HCT116 (cell line): ENCODE measurements around the gene MXD3. TPM values are rescaled to one million over a fixed set of nuclear protein-coding genes. Genes with fewer than 3 reads are reported as not detected.

Experiments used
- ATAC-seq: fragments of 200-7000 bp; cut with Tn5 transposase; 2 replicates; pipeline ENCODE4 v1.9.1; 2020; ENCODE audit warnings: mild to moderate bottlenecking, moderate library complexity
- BruUV-seq: library from RNA; stranded (reverse); fragments of 400-500 nt; replicated peaks from 2 replicates; lab custom pipeline; 2021; lab: Mats Ljungman, UMichigan
- CTCF ChIA-PET: fragments of 300-600 bp; sonication (Branson Sonifier 250); formaldehyde crosslinking; loops from one replicate; lab custom pipeline; 2021; ENCODE audit warnings: antibody characterized with exemption; lab: Charles Lee
- POLR2A ChIA-PET: fragments of 300-600, 350-600 bp; sonication (Branson Sonifier 250); formaldehyde crosslinking; loops from one replicate; lab custom pipeline; 2021; ENCODE audit warnings: antibody characterized with exemption; lab: Charles Lee
- RAD21 ChIA-PET, 2 experiments: fragments of 300-600 bp; sonication (Branson Sonifier 250); formaldehyde crosslinking; loops; one replicate each; lab custom pipeline; 2023; ENCODE audit warnings: low total read pairs in 2 of 2; ENCODE audit not compliant: uncharacterized antibody in 2 of 2, unreplicated experiment in 2 of 2, low non-redundant PET in 1 of 2; lab: Charles Lee
- DNase-seq: peaks from one replicate; pipeline ENCODE4 v3.0.0-alpha.2; 2010; ENCODE audit warnings: low read depth, low spot score
- H2AFZ ChIP-seq: fragments of 200-600 bp; shearing (Covaris generic), sonication (generic); 2 replicates; pipeline ENCODE4 v1.6.1; 2017; ENCODE audit warnings: low read depth, mixed run types, mixed read lengths, antibody characterized with exemption, low read length; ENCODE audit not compliant: poor library complexity, severe bottlenecking
- H3K27ac ChIP-seq: 2 replicates; pipeline ENCODE4 v1.5.1; 2012; ENCODE audit warnings: low read depth, low read length
- H3K27me3 ChIP-seq: fragments of 200-600 bp; sonication (generic); 2 replicates; pipeline ENCODE4 v1.6.1; 2016; ENCODE audit warnings: mixed run types, low read length, mixed read lengths; ENCODE audit not compliant: insufficient read depth
- H3K36me3 ChIP-seq, 2 experiments: fragments of 200-500 bp in 1 of 2; fragments of 200-600 bp in 1 of 2; sonication (Bioruptor generic) in 1 of 2; sonication (generic) in 1 of 2; 2 replicates each; pipeline versions ENCODE4 v1.5.1 to v1.6.1; 2014 to 2016; ENCODE audit warnings: low read length in 2 of 2, inconsistent platforms in 1 of 2, mixed read lengths in 1 of 2, mixed run types in 1 of 2; ENCODE audit not compliant: insufficient read depth in 2 of 2, control insufficient read depth in 1 of 2
- H3K4me1 ChIP-seq, 2 experiments: fragments of 200-600 bp in 1 of 2; sonication (generic) in 1 of 2; 2 replicates each; pipeline versions ENCODE4 v1.5.1 to v1.6.1; 2012 to 2017; ENCODE audit warnings: low read length in 2 of 2, inconsistent platforms in 1 of 2, mild to moderate bottlenecking in 1 of 2, mixed read lengths in 1 of 2, mixed run types in 1 of 2, moderate library complexity in 1 of 2; ENCODE audit not compliant: insufficient read depth in 2 of 2, control insufficient read depth in 1 of 2
- H3K4me2 ChIP-seq: fragments of 200-600 bp; sonication (generic); 2 replicates; pipeline ENCODE4 v1.6.1; 2017; ENCODE audit warnings: mixed run types, low read length, mixed read lengths
- H3K4me3 ChIP-seq, 2 experiments: fragments of 200-600 bp in 1 of 2; sonication (generic) in 1 of 2; replicated peaks in 1 of 2; 2 replicates each; pipeline ENCODE4 v1.5.1; 2011 to 2016; ENCODE audit warnings: low read length in 2 of 2, control low read depth in 1 of 2, low read depth in 1 of 2, mild to moderate bottlenecking in 1 of 2, mixed read lengths in 1 of 2, mixed run types in 1 of 2
- H3K79me2 ChIP-seq: fragments of 200-600 bp; sonication (generic); 2 replicates; pipeline ENCODE4 v1.6.1; 2017; ENCODE audit warnings: mild to moderate bottlenecking, mixed run types, low read length, moderate library complexity, mixed read lengths; ENCODE audit not compliant: insufficient read depth
- H3K9ac ChIP-seq: fragments of 200-600 bp; sonication (generic); 2 replicates; pipeline ENCODE4 v1.6.1; 2016; ENCODE audit warnings: low read length, mixed read lengths
- H3K9me2 ChIP-seq: fragments of 200-600 bp; sonication (generic), shearing (Covaris generic); 2 replicates; pipeline ENCODE4 v1.6.1; 2017; ENCODE audit warnings: mixed run types, mild to moderate bottlenecking, moderate library complexity; ENCODE audit not compliant: insufficient read depth
- H3K9me3 ChIP-seq, 2 experiments: fragments of 200-500 bp in 1 of 2; fragments of 200-600 bp in 1 of 2; sonication (Bioruptor generic) in 1 of 2; sonication (generic) in 1 of 2; 2 replicates each; pipeline ENCODE4 v1.6.1; 2014 to 2017; ENCODE audit warnings: low read length in 2 of 2, mixed read lengths in 2 of 2, inconsistent platforms in 1 of 2, low read depth in 1 of 2, mild to moderate bottlenecking in 1 of 2, mixed run types in 1 of 2, moderate library complexity in 1 of 2; ENCODE audit not compliant: control insufficient read depth in 1 of 2, insufficient read depth in 1 of 2
- H4K20me1 ChIP-seq: fragments of 200-600 bp; sonication (generic), shearing (Covaris generic); 2 replicates; pipeline ENCODE4 v1.6.1; 2017; ENCODE audit warnings: mixed run types, mild to moderate bottlenecking, moderate library complexity; ENCODE audit not compliant: insufficient read depth
- CBX3 ChIP-seq: IDR thresholded peaks from 2 replicates; pipeline ENCODE4 v1.6.1; 2012; ENCODE audit warnings: low read depth
- EGR1 ChIP-seq: IDR thresholded peaks from 2 replicates; pipeline ENCODE4 v1.6.1; 2012; ENCODE audit warnings: low read depth
- ELF1 ChIP-seq: IDR thresholded peaks from 2 replicates; pipeline ENCODE4 v1.6.1; 2012; ENCODE audit warnings: low read depth, borderline replicate concordance
- EZH2 ChIP-seq: fragments of 200-600 bp; sonication (generic); IDR thresholded peaks from 2 replicates; pipeline ENCODE4 v1.6.1; 2017; ENCODE audit warnings: antibody characterized with exemption, mixed run types
- EZH2phosphoT487 ChIP-seq: fragments of 200-600 bp; IDR thresholded peaks from 2 replicates; pipeline ENCODE4 v1.6.1; 2018; ENCODE audit warnings: antibody characterized with exemption, borderline replicate concordance
- FOSL1 ChIP-seq: IDR thresholded peaks from 2 replicates; pipeline ENCODE4 v1.6.1; 2012; ENCODE audit warnings: low read depth
- POLR2A ChIP-seq: IDR thresholded peaks from 2 replicates; pipeline ENCODE4 v1.7.0; 2011; ENCODE audit warnings: borderline replicate concordance; ENCODE audit not compliant: insufficient read depth, insufficient read length; ENCODE audit errors: extremely low read depth
- POLR2AphosphoS5 ChIP-seq: IDR thresholded peaks from 2 replicates; pipeline ENCODE4 v1.6.1; 2011; ENCODE audit warnings: mild to moderate bottlenecking, low read depth, low read length, moderate library complexity
- RAD21 ChIP-seq: IDR thresholded peaks from 2 replicates; pipeline ENCODE4 v1.6.1; 2012; ENCODE audit warnings: low read depth, mild to moderate bottlenecking
- SIN3A ChIP-seq: IDR thresholded peaks from 2 replicates; pipeline ENCODE4 v1.6.1; 2012; ENCODE audit warnings: low read depth
- SP1 ChIP-seq: IDR thresholded peaks from 2 replicates; pipeline ENCODE4 v1.6.1; 2012; ENCODE audit warnings: low read depth
- SRF ChIP-seq: IDR thresholded peaks from 2 replicates; pipeline ENCODE4 v1.6.1; 2012; ENCODE audit warnings: low read depth
- TCF7L2 ChIP-seq: IDR thresholded peaks from 2 replicates; pipeline ENCODE4 v1.7.0; 2011; ENCODE audit warnings: borderline replicate concordance, inconsistent platforms; ENCODE audit not compliant: insufficient read depth, insufficient read length; ENCODE audit errors: extremely low read depth
- ZNF274 ChIP-seq: fragments of 200-500 bp; sonication (Bioruptor generic); IDR thresholded peaks from 2 replicates; pipeline ENCODE4 v1.6.1; 2014; ENCODE audit warnings: mild to moderate bottlenecking, low read depth, low read length, inconsistent platforms
- intact Hi-C: fragments of 100-400 bp; cut with micrococcal nuclease; formaldehyde crosslinking; loops from 2 replicates; pipeline ENCODE4 v1.10.0; 2022
- total RNA-seq: library from RNA; stranded (reverse); gene quantifications from one replicate; pipeline ENCODE4 v1.2.1, GENCODE V29; 2021; ENCODE audit not compliant: unreplicated experiment
- TF ChIP-seq, protein P1 (sequence below): IDR thresholded peaks from 2 replicates; pipeline ENCODE4 v1.6.1; 2012
- TF ChIP-seq, protein P2 (sequence below): IDR thresholded peaks from 2 replicates; pipeline ENCODE4 v1.6.1; 2012
- TF ChIP-seq, protein P3 (sequence below): IDR thresholded peaks from 2 replicates; pipeline ENCODE4 v1.6.1; 2011; ENCODE audit warnings: mild to moderate bottlenecking, low read length, moderate library complexity; ENCODE audit not compliant: insufficient replicate concordance; ENCODE audit errors: extremely low read depth
- TF ChIP-seq, protein P4 (sequence below), 3 experiments: fragments of 200-600 bp in 1 of 3; sonication (generic) in 1 of 3; IDR thresholded peaks in 2 of 3; conservative IDR thresholded peaks in 1 of 3; 2 replicates each; pipeline ENCODE4 v1.5.1; 2012 to 2017; ENCODE audit warnings: low read depth in 2 of 3, low read length in 2 of 3, antibody characterized with exemption in 1 of 3, borderline replicate concordance in 1 of 3, control low read depth in 1 of 3, mild to moderate bottlenecking in 1 of 3, mixed read lengths in 1 of 3, mixed run types in 1 of 3, moderate library complexity in 1 of 3; ENCODE audit not compliant: insufficient read depth in 1 of 3

The MXD3 gene
- total RNA-seq, 1 experiment from 2014 or later: 37.6 TPM

DNA sequence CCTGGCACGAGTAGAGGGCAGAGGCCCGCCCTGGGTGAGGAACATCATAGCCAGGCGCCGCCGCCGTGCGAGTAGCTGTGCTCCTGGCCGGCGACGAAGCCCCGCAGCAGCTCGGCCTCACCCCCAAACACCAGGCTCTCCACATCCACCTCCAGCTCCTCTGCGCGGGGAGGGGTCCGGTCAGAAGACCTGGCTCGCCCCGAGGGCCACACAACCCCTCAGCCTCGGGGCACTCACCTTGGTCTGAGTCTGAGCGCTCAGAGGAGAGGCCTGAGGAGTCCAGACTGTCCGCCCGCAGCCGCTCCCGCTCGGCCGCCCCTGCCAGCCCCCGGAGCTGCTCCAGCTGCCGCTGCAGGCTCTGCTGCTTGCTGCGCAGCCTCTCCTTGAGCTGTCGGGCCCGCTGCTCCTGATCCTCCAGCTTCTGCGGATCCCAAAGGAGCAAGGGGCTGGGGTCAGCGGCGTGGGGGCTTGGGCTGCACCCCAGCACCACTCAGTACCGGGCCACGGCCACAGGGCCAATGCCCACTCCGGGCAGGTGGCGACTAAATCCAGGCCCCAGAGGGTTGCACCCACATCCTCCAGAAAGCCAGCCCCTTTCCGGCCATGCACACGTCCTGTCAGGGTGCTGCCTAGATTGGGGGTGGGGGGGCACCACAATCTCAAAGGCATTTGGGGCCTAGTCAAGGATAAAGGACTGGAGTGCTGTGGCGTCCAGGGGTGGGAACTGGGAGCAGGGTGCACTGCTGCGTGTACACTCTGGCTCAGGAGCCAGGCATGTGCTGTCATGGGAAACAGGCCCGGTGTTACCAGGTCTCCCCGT is 3.9 kb downstream of the MXD3 start:
- POLR2A ChIA-PET: interaction anchor here (1.0 kb wide), 1 partner anchor 150 kb away, joined by 3 read pairs; no protein-coding TSS in a partner anchor
- CTCF ChIA-PET: interaction anchor here (0.7 kb wide), 1 partner anchor 184 kb away, joined by 3 read pairs; no protein-coding TSS in a partner anchor
- H3K4me2 ChIP-seq: no peak overlapping the region
- RAD21 ChIA-PET: interaction anchor here in 1 of 2 experiments (0.6 kb wide), 1 partner anchor 148 kb away, joined by 3 read pairs; no protein-coding TSS in a partner anchor
- H3K36me3 ChIP-seq: peaks cover 8 to 14% of the 10 kb centered on the region in 2 experiments; a peak in 2 of 4 replicates
- intact Hi-C loops: loop anchor here (10.0 kb wide), 1 partner anchor 653 kb away; no protein-coding TSS in a partner anchor
- BruUV-seq: no TSS peak
- H3K79me2 ChIP-seq: peaks cover 28% of the 10 kb centered on the region
- no peak overlapping the region for H3K27ac ChIP-seq
- H3K27me3 ChIP-seq: no peaks in the 10 kb centered on the region
- no peak overlapping the region for H3K9ac ChIP-seq
- H3K4me1 ChIP-seq: peaks cover 19 to 56% of the 10 kb centered on the region in 2 experiments
- no peak overlapping the region for H3K4me3 ChIP-seq
- H4K20me1 ChIP-seq: peaks cover 8% of the 10 kb centered on the region; the same call in 1 of the 2 replicates
- H2AFZ ChIP-seq: no peak overlapping the region
- ATAC-seq (no peak), DNase-seq (no peak)
- no peaks in the 10 kb centered on the region for H3K9me2 ChIP-seq
- no peaks in the 10 kb centered on the region for H3K9me3 ChIP-seq
- TF ChIP-seq SIN3A (no peak), ZNF274 (no peak), EZH2 (no peak), FOSL1 (no peak), TCF7L2 (no peak), CBX3 (no peak), POLR2A (no peak), EGR1 (no peak), RAD21 (no peak), EZH2phosphoT487 (no peak), SRF (no peak), SP1 (no peak), POLR2AphosphoS5 (no peak), ELF1 (no peak)
- TF ChIP-seq, protein P1, sequence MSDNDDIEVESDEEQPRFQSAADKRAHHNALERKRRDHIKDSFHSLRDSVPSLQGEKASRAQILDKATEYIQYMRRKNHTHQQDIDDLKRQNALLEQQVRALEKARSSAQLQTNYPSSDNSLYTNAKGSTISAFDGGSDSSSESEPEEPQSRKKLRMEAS: no peak
- TF ChIP-seq, protein P2, sequence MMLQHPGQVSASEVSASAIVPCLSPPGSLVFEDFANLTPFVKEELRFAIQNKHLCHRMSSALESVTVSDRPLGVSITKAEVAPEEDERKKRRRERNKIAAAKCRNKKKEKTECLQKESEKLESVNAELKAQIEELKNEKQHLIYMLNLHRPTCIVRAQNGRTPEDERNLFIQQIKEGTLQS: no peak
- TF ChIP-seq, protein P3, sequence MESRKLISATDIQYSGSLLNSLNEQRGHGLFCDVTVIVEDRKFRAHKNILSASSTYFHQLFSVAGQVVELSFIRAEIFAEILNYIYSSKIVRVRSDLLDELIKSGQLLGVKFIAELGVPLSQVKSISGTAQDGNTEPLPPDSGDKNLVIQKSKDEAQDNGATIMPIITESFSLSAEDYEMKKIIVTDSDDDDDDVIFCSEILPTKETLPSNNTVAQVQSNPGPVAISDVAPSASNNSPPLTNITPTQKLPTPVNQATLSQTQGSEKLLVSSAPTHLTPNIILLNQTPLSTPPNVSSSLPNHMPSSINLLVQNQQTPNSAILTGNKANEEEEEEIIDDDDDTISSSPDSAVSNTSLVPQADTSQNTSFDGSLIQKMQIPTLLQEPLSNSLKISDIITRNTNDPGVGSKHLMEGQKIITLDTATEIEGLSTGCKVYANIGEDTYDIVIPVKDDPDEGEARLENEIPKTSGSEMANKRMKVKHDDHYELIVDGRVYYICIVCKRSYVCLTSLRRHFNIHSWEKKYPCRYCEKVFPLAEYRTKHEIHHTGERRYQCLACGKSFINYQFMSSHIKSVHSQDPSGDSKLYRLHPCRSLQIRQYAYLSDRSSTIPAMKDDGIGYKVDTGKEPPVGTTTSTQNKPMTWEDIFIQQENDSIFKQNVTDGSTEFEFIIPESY: no peak
- TF ChIP-seq, protein P4, sequence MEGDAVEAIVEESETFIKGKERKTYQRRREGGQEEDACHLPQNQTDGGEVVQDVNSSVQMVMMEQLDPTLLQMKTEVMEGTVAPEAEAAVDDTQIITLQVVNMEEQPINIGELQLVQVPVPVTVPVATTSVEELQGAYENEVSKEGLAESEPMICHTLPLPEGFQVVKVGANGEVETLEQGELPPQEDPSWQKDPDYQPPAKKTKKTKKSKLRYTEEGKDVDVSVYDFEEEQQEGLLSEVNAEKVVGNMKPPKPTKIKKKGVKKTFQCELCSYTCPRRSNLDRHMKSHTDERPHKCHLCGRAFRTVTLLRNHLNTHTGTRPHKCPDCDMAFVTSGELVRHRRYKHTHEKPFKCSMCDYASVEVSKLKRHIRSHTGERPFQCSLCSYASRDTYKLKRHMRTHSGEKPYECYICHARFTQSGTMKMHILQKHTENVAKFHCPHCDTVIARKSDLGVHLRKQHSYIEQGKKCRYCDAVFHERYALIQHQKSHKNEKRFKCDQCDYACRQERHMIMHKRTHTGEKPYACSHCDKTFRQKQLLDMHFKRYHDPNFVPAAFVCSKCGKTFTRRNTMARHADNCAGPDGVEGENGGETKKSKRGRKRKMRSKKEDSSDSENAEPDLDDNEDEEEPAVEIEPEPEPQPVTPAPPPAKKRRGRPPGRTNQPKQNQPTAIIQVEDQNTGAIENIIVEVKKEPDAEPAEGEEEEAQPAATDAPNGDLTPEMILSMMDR (IDR thresholded peaks at IDR 0.05 in 2 of 3, conservative IDR thresholded peaks at IDR 0.05 in 1 of 3; ENCODE audit: borderline replicate concordance in 1 of 3, insufficient read depth in 1 of 3, low read depth in 2 of 3, low read length in 2 of 3): no peak
